Sigmoid colon (tissue), 7 donors: ENCODE results near the gene ZBTB45. TPM values are rescaled to one million over a fixed set of nuclear protein-coding genes. Genes with fewer than 3 reads are reported as not detected.
"Not testable (repeated sequence)": the region's sequence is repeated elsewhere in the genome, so short reads cannot be mapped to it uniquely, and the experiment has no call there.

Experiments
- DNase-seq: peaks from one replicate; pipeline ENCODE4 v3.0.0-alpha.2; 2019
- H3K27ac ChIP-seq, 4 donors: fragments of 200-600 bp; sonication (generic); one replicate each; pipeline ENCODE4 v1.5.1; 2016 to 2019; ENCODE audit warnings: mild to moderate bottlenecking in 1 of 4
- H3K27me3 ChIP-seq, 3 donors: fragments of 200-600 bp; sonication (generic); one replicate each; pipeline ENCODE4 v1.5.1; 2019; ENCODE audit warnings: mild to moderate bottlenecking in 1 of 3
- H3K36me3 ChIP-seq, 4 donors: fragments of 200-600 bp; sonication (generic); one replicate each; pipeline ENCODE4 v1.5.1; 2016 to 2019
- H3K4me1 ChIP-seq, 4 donors: fragments of 200-600 bp; sonication (generic); one replicate each; pipeline ENCODE4 v1.5.1; 2017 to 2019
- H3K4me3 ChIP-seq, 4 donors: fragments of 200-600 bp; sonication (generic); one replicate each; pipeline ENCODE4 v1.5.1; 2017 to 2019; ENCODE audit warnings: mild to moderate bottlenecking in 2 of 4, moderate library complexity in 1 of 4
- H3K9me3 ChIP-seq, 4 donors: fragments of 200-600 bp in 3 of 4; sonication (generic) in 3 of 4; one replicate each; pipeline versions ENCODE4 v1.5.1 to v1.6.1; 2013 to 2019
- EP300 ChIP-seq, 4 donors: sonication (generic); formaldehyde crosslinking; IDR thresholded peaks; one replicate each; pipeline ENCODE4 v1.6.1; 2017; ENCODE audit warnings: antibody characterized with exemption in 4 of 4
- POLR2A ChIP-seq, 2 donors: fragments of 450-650 bp; IDR thresholded peaks; one replicate each; pipeline ENCODE4 v1.6.1; 2016; ENCODE audit warnings: antibody characterized with exemption in 2 of 2, mild to moderate bottlenecking in 2 of 2, moderate library complexity in 2 of 2
- POLR2AphosphoS5 ChIP-seq, 4 donors: sonication (generic); formaldehyde crosslinking; IDR thresholded peaks; one replicate each; pipeline ENCODE4 v1.6.1; 2017; ENCODE audit warnings: antibody characterized with exemption in 4 of 4
- WGBS, 2 donors: extraction: QIAGEN DNeasy Blood & Tissue Kit; methylation state at CpG; one replicate each; pipeline ENCODE4 v1.1.7; 2013; 5-methylcytosine and 5-hydroxymethylcytosine counted together
- intact Hi-C: fragments of 100-400 bp; cut with DNase I; formaldehyde crosslinking; loops from one replicate; pipeline ENCODE4 v1.15.1; 2023
- polyA plus RNA-seq, 3 donors: library from polyadenylated mRNA; stranded (reverse); fragments of 200-250 nt; gene quantifications; one replicate each; pipeline ENCODE4 v1.2.3, GENCODE V29; 2013
- total RNA-seq, 4 donors: library from RNA; depleted of rRNA; stranded (reverse); fragments of >200 nt; gene quantifications; one replicate each; pipeline ENCODE4 v1.1.0, GENCODE V29; 2016
- TF ChIP-seq, protein P1 (sequence below), 4 experiments: fragments of 450-650 bp in 3 of 4; fragments of 200-600 bp in 1 of 4; IDR thresholded peaks; one replicate each; pipeline ENCODE4 v1.5.1; 2016 to 2019; ENCODE audit warnings: antibody characterized with exemption in 4 of 4, mild to moderate bottlenecking in 3 of 4, moderate library complexity in 2 of 4
- donor health status: healthy with polysubstance abuse.
- donor health status: Bipolar disorder and iron deficiency.
- donor health status: healthy.

Gene ZBTB45
- total and polyA plus RNA-seq, 7 donors, result 4.9 to 13.8 (median 8.2) TPM

DNA sequence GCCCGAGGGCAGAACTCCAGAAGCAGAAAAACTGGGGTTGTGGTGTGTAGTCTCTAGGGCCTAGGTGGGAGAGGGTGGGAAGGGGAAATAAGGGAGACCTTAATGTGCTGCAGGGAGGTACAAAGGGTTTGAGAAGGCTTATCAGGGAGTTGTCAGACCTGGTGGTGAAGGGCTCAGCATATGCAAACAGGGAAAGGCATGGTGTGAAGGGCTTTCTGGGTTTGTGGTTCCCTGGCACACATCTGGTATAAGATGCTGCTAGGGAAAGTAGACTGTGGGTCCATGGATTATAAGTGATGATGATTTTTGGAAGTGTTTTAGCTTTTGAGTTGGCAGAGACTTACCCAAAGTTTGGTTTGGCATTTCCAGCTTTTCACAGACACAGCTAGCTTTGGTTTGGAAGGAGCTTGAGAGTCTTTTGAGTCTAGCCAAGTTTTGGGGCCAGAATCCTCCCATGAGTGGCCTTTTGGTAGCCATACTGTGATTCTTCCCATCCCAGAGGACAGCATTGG, 26.5 kb upstream of the ZBTB45 start:
- Histone ChIP-seq H3K4me1 (peaks cover 0 to 34% (median 26%) of the 10 kb centered on the region in 4 donors), H3K4me3 (peak overlapping the region; percentile 74 to 98 (median 97)), H3K27me3 (no peaks in the 10 kb centered on the region), H3K27ac (peak overlapping the region in 3 of 4 donors; percentile 86 to 98 (median 98)), H3K36me3 (peaks cover 31 to 48% (median 42%) of the 10 kb centered on the region in 4 donors), H3K9me3 (no peaks in the 10 kb centered on the region)
- intact Hi-C loops, result no loop called here
- no peak for DNase-seq
- no peak for TF ChIP-seq POLR2A (IDR thresholded peaks at IDR 0.05)
- TF ChIP-seq POLR2AphosphoS5 (IDR thresholded peaks at IDR 0.05), result no peak
- no peak for TF ChIP-seq EP300 (IDR thresholded peaks at IDR 0.05)
- TF ChIP-seq, protein P1, sequence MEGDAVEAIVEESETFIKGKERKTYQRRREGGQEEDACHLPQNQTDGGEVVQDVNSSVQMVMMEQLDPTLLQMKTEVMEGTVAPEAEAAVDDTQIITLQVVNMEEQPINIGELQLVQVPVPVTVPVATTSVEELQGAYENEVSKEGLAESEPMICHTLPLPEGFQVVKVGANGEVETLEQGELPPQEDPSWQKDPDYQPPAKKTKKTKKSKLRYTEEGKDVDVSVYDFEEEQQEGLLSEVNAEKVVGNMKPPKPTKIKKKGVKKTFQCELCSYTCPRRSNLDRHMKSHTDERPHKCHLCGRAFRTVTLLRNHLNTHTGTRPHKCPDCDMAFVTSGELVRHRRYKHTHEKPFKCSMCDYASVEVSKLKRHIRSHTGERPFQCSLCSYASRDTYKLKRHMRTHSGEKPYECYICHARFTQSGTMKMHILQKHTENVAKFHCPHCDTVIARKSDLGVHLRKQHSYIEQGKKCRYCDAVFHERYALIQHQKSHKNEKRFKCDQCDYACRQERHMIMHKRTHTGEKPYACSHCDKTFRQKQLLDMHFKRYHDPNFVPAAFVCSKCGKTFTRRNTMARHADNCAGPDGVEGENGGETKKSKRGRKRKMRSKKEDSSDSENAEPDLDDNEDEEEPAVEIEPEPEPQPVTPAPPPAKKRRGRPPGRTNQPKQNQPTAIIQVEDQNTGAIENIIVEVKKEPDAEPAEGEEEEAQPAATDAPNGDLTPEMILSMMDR (IDR thresholded peaks at IDR 0.05), result no peak
- 3 to 16% methylated on average over 1 of the region's 1 CpG for WGBS, 2 donors

DNA sequence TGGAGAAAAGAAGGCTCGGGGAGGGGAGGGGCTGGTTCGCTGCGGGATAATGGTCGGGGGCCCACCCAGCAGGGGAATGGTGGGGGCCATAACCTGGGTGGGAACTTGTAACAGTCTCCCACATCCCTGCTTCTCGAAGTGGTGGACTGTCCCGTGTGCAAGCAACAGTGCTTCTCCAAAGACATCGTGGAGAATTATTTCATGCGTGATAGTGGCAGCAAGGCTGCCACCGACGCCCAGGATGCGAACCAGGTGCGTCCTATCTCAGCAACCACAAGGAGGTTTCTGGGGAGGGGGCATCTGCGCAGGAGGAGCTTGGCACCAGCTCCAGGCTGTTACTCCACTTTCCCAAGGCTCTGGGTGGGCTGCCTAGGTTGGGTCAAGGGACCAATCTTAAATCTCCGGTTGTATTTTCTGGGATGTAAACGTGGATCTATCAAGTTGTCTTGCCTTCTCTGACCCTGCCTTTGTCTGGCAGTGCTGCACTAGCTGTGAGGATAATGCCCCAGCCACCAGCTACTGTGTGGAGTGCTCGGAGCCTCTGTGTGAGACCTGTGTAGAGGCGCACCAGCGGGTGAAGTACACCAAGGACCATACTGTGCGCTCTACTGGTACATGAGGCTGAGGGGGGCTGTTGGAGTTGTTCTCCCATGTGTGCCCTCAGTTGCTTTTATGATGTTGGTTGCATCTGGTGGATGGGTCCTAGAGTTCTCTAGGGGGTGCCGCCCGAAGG, 25.8 kb upstream of the ZBTB45 start:
- Histone ChIP-seq H3K4me1 (peaks cover 0 to 34% (median 26%) of the 10 kb centered on the region in 4 donors), H3K4me3 (peak overlapping the region; percentile 74 to 98 (median 97)), H3K27ac (peak overlapping the region; percentile 86 to 98 (median 97)), H3K36me3 (peaks cover 25 to 42% (median 36%) of the 10 kb centered on the region in 4 donors), H3K27me3 (no peaks in the 10 kb centered on the region), H3K9me3 (no peaks in the 10 kb centered on the region)
- 3 to 8% methylated on average over 21 of the region's 21 CpGs for WGBS, 2 donors
- TF ChIP-seq EP300 (IDR thresholded peaks at IDR 0.05) (no peak), POLR2AphosphoS5 (IDR thresholded peaks at IDR 0.05) (no peak)
- TF ChIP-seq, protein P1 (IDR thresholded peaks at IDR 0.05), result no peak
- DNase-seq, result peak; percentile 67
- intact Hi-C loops, result loop anchor here (2.0 kb wide), 1 partner anchor 27 kb away; the partner anchor contains the start of gene MZF1

DNA sequence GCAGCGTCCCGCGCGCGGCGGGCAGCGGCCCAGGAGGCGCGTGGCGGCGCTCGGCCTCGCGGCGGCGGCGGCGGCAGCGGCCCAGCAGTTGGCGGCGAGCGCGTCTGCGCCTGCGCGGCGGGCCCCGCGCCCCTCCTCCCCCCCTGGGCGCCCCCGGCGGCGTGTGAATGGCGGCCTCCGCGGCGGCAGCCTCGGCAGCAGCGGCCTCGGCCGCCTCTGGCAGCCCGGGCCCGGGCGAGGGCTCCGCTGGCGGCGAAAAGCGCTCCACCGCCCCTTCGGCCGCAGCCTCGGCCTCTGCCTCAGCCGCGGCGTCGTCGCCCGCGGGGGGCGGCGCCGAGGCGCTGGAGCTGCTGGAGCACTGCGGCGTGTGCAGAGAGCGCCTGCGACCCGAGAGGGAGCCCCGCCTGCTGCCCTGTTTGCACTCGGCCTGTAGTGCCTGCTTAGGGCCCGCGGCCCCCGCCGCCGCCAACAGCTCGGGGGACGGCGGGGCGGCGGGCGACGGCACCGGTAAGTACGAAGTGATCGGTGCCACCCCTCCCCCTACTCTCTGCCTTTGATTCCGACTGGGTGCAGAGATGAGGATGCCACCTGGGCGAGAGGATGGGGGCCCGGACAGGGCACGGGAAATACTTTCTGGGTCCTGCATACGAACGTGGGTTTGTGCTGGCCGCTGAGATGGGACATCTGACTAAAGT, 25.1 kb upstream of the ZBTB45 start:
- WGBS, 2 donors, result 0 to 1% methylated on average over 92 of the region's 92 CpGs
- intact Hi-C loops, result loop anchor here (1.0 to 2.0 kb wide), 2 partner anchors 11 to 28 kb away; partner anchors contain the start of genes CHMP2A and MZF1
- DNase-seq, result peak; percentile 69
- Histone ChIP-seq H3K9me3 (no peaks in the 10 kb centered on the region), H3K4me1 (peaks cover 0 to 34% (median 26%) of the 10 kb centered on the region in 4 donors), H3K36me3 (peaks cover 18 to 35% (median 29%) of the 10 kb centered on the region in 4 donors), H3K27ac (peak overlapping the region; percentile 86 to 98 (median 97)), H3K4me3 (peak overlapping the region; percentile 74 to 98 (median 97)), H3K27me3 (peaks cover 0 to 1% (median 0%) of the 10 kb centered on the region in 3 donors)
- TF ChIP-seq, protein P1 (IDR thresholded peaks at IDR 0.05), result no peak
- TF ChIP-seq POLR2A (IDR thresholded peaks at IDR 0.05) (no peak), POLR2AphosphoS5 (IDR thresholded peaks at IDR 0.05) (no peak), EP300 (IDR thresholded peaks at IDR 0.05) (no peak)

DNA sequence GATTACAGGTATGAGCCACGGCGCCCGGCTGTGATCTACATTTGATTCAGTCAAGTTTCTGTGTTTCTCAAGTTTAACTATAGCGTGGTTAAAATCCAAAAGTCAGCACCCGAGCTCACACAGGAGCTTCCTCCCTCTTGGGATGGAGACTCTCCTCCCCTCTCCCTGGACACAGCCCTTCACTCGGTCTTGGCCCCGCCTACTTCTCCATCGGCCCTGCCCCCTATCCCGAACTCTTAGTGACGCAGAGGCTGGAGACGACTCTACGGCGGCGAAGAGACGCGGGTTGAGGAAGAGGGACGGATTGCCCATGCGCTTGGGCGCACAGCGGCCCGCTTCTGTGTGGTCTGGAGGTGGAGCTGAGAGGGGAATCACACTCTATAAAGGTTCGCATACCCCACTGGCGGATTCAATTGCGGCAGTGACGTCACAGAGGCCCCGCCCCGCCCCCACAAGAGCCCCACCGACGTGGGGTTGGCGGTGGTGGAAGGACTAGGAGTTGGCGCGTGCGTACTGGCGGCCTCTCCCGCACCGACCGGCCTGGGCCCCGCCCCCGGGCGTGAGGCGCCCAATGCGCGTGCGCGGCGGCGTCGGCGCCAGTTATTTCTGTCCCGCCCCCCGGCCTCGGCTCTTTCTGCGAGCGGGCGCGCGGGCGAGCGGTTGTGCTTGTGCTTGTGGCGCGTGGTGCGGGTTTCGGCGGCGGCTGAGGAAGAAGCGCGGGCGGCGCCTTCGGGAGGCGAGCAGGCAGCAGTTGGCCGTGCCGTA, 24.4 kb upstream of the ZBTB45 start, which contains the start of gene TRIM28:
Gene TRIM28 (plus strand): TSS at position 239 of the 765 bp plus-strand sequence. CDS start 694 bp downstream, outside the sequence.
- TF ChIP-seq POLR2A (IDR thresholded peaks at IDR 0.05) (peak; percentile 94 to 98), POLR2AphosphoS5 (IDR thresholded peaks at IDR 0.05) (peak; percentile 99), EP300 (IDR thresholded peaks at IDR 0.05) (peak in 1 of 4 donors; percentile 69)
- TF ChIP-seq, protein P1 (IDR thresholded peaks at IDR 0.05), result peak in 1 of 4 experiments; percentile 15
- Histone ChIP-seq H3K4me1 (peaks cover 0 to 34% (median 26%) of the 10 kb centered on the region in 4 donors), H3K27me3 (peaks cover 0 to 8% (median 0%) of the 10 kb centered on the region in 3 donors), H3K36me3 (peaks cover 11 to 27% (median 22%) of the 10 kb centered on the region in 4 donors), H3K27ac (peak within 1 kb of the TSS; percentile 86 to 98 (median 97)), H3K4me3 (peak within 1 kb of the TSS; percentile 74 to 98 (median 97)), H3K9me3 (no peaks in the 10 kb centered on the region)
- peak; percentile 99 for DNase-seq
- intact Hi-C loops, result loop anchor here (1.0 to 2.0 kb wide), 3 partner anchors 11 to 29 kb away; partner anchors contain the start of genes CHMP2A and MZF1
- 0 to 1% methylated on average over 73 of the region's 73 CpGs for WGBS, 2 donors

DNA sequence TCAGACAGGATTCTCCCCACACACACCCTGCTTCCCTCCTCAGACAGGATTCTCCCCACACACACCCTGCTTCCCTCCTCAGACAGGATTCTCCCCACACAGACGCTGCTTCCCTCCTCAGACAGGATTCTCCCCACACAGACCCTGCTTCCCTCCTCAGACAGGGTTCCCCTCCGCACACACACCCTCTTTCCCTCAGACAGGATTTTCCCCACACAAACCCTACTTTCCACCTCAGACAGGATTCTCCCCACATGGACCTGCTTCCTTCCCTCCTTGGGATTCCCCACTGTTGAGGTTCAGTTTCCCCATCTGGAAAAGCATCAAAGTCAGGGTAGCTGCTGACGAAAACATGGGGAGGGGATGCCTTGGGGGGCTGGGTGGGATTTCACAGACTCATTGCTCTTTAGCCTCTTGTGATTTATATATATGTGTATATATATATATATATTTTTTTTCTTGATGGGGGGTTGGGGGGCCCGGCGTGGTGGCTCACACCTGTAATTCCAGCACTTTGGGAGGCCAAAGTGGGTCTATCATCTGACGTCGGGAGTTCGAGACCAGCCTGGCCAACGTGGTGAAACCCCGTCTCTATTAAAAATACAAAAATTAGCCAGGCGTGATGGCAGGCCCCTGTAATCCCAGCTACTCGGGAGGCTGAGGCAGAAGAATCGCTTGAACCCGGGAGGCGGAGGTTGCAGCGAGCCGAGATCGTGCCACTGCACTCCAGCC, 23.2 kb upstream of the ZBTB45 start:
- Histone ChIP-seq H3K4me1 (peaks cover 0 to 42% (median 32%) of the 10 kb centered on the region in 4 donors), H3K4me3 (peak overlapping the region; percentile 41 to 98 (median 97)), H3K27me3 (peaks cover 8 to 20% (median 10%) of the 10 kb centered on the region in 3 donors), H3K27ac (peak overlapping the region; percentile 86 to 98 (median 97)), H3K36me3 (peaks cover 0 to 15% (median 10%) of the 10 kb centered on the region in 4 donors)
- 77 to 84% methylated on average over 18 of the region's 18 CpGs for WGBS, 2 donors
- DNase-seq, result peak; percentile 62
- not testable (repeated sequence) for H3K9me3 ChIP-seq
- intact Hi-C loops, result loop anchor here (1.0 kb wide), 1 partner anchor 23 kb away; no protein-coding TSS in a partner anchor

DNA sequence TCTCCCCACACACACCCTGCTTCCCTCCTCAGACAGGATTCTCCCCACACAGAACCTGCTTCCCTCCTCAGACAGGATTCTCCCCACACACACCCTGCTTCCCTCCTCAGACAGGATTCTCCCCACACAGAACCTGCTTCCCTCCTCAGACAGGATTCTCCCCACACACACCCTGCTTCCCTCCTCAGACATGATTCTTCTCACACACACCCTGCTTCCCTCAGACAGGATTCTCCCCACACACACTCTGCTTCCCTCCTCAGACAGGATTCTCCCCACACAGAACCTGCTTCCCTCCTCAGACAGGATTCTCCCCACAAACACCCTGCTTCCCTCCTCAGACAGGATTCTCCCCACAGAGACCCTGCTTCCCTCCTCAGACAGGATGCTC, 19.6 kb upstream of the ZBTB45 start:
- H3K36me3 ChIP-seq, DNase-seq, intact Hi-C loops, H3K27ac ChIP-seq, H3K9me3 ChIP-seq, H3K4me3 ChIP-seq: not testable (repeated sequence)
- peaks cover 8 to 33% (median 21%) of the 10 kb centered on the region in 3 donors for H3K27me3 ChIP-seq
- H3K4me1 ChIP-seq, result peaks cover 0 to 17% (median 10%) of the 10 kb centered on the region in 4 donors
